ENCODE data around the gene PIM1.
A peak's percentile ranks its signal among the peaks of the same experiment; 100 is the strongest.

The PIM1 gene

GRCh38 chr6:37171201-37171969 is 1.4 kb downstream of the PIM1 start:
- H3K4me3 ChIP-seq (replicated peaks; ENCODE audit: low read depth, low read length): peak overlapping the region; percentile 80
- TF ChIP-seq CTCF (IDR thresholded peaks at IDR 0.05; ENCODE audit: low read depth, low read length, missing control alignments): no peak
- DNase-seq (ENCODE audit: extremely low read depth, low read depth): no peak

- peak; percentile 88 for TF ChIP-seq CTCF (IDR thresholded peaks at IDR 0.05; ENCODE audit: low read depth, low read length, missing control alignments)
- H3K4me3 ChIP-seq (replicated peaks; ENCODE audit: low read depth, low read length): peak overlapping the region; percentile 80
- DNase-seq (ENCODE audit: extremely low read depth, low read depth): peak; percentile 90
Observed at GRCh38 chr6:37171970-37172812, 2.2 kb downstream of the PIM1 start.

- no peak for DNase-seq (ENCODE audit: extremely low read depth, low read depth)
- TF ChIP-seq CTCF (IDR thresholded peaks at IDR 0.05; ENCODE audit: low read depth, low read length, missing control alignments): no peak
- H3K4me3 ChIP-seq (replicated peaks; ENCODE audit: low read depth, low read length): no peak overlapping the region
Observed at GRCh38 chr6:37172912-37173492, 3.0 kb downstream of the PIM1 start.

GRCh38 chr6:37173493-37174195 is 3.7 kb downstream of the PIM1 start:
- no peak for DNase-seq (ENCODE audit: extremely low read depth, low read depth)
- no peak overlapping the region for H3K4me3 ChIP-seq (replicated peaks; ENCODE audit: low read depth, low read length)
- no peak for TF ChIP-seq CTCF (IDR thresholded peaks at IDR 0.05; ENCODE audit: low read depth, low read length, missing control alignments)

- no peak for TF ChIP-seq CTCF (IDR thresholded peaks at IDR 0.05; ENCODE audit: low read depth, low read length, missing control alignments)
- no peak overlapping the region for H3K4me3 ChIP-seq (replicated peaks; ENCODE audit: low read depth, low read length)
Observed at GRCh38 chr6:37174196-37174514, 4.2 kb downstream of the PIM1 start.

GRCh38 chr6:37174515-37175331 is 4.8 kb downstream of the PIM1 start:
- TF ChIP-seq CTCF (IDR thresholded peaks at IDR 0.05; ENCODE audit: low read depth, low read length, missing control alignments): no peak
- no peak for DNase-seq (ENCODE audit: extremely low read depth, low read depth)
- no peak overlapping the region for H3K4me3 ChIP-seq (replicated peaks; ENCODE audit: low read depth, low read length)

More at GRCh38 chr6:37174196-37174514, 4.2 kb downstream of the PIM1 start:
- DNase-seq (ENCODE audit: extremely low read depth, low read depth): no peak

Data from HFF-Myc (cell line).